Measurements from ENCODE around the gene RERE.

- no peak for TF ChIP-seq POLR2A (IDR thresholded peaks at IDR 0.05)
- no peak for TF ChIP-seq CTCF (IDR thresholded peaks at IDR 0.05)
Measured at GRCh38 chr1:8435569-8436071, 381.8 kb downstream of the RERE start.

All from heart left ventricle (tissue), 13 donors.